Mucosa of gallbladder (tissue), 1 donor: ENCODE results near the gene PRRX2. TPM values are rescaled to one million over a fixed set of nuclear protein-coding genes. Genes with fewer than 3 reads are reported as not detected.

Experiments
- DNase-seq: peaks from one replicate; pipeline ENCODE4 v3.0.0-alpha.2; 2020; ENCODE audit warnings: low spot score
- total RNA-seq: library from RNA; stranded (reverse); gene quantifications from one replicate; pipeline ENCODE4 v1.2.1, GENCODE V29; 2021
- donor health status: DM: no; HTN: no; CAD: no.

Gene PRRX2
- total RNA-seq, 1 donor from 2014 or later: 1.5 TPM

DNA sequence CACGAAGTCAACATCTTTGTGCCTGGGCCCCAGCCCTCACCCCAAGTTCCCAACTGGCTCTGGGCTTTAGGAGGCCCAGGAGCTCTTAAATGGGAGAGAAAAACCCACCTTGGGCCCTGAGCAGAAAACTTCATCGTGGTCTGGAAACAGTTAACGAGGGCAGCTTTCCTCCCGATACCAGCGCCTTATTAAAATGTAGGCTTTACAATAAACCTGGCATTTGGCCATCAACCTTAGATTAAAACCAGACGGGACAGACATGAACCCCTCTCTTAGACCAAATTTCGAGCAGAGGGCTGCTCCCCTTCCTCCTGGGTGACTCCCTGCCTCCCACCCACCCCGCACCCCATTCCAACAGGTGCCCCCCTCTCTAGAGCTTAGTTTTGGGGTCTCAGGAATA is 39.4 kb downstream of the PRRX2 start:
- DNase-seq: no peak

DNA sequence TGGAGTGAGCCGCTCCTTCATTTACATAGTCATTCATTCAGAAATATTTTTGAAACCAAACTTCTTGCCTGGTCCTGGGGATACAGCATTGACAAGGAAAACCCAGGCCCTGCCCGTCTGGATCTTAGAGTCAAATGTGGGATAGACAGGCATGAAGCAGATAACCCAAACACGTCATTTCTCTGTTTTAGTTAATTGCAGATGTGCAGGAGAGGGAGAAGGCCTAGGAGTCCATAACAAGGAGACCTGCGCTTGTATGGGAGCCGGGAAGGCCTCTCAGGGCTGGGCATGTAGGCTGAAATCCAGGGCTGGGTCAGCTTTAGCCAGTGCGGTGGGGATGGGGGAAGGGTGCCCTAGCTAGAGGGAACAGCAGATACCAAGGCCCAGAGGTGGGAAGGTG is 43.3 kb downstream of the PRRX2 start:
- no peak for DNase-seq

GRCh38 chr9:129709438-129710168 is 44.2 kb downstream of the PRRX2 start:
- DNase-seq: no peak

DNA sequence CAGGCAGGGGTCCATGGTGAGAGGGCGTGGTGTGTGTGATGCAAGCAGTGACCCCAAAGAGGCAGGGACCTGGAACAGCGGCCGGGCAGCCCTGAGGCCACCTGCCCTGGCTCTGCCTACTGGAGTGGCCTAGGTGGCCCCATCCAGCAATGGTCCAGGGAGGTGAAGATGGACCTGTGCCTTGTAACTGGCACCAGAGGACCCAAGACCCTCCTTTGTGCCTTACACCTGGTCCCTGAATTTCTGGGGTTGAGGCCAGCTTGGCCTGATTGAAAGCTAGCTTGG is 44.7 kb downstream of the PRRX2 start:
- DNase-seq: no peak

- no peak for DNase-seq
These were observed 47.4 kb downstream of the PRRX2 start for GRCh38 chr9:129712634-129713401.

DNA sequence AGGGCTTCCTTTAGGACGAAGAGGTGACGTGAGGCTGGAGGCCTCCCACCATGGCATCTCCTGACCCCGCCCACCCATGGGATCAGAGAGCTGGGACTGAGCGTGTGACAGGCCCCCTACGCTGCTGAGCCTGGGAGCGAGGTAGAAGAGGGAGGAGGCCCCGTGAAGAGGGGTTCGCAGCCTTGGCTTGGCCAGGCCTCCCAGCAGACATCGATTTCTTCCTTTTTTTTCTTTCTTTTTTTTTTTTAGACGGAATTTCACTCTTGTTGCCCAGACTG is 47.9 kb downstream of the PRRX2 start:
- no peak for DNase-seq

- DNase-seq: no peak
These were observed 49.1 kb downstream of the PRRX2 start for GRCh38 chr9:129714511-129715061.

DNA sequence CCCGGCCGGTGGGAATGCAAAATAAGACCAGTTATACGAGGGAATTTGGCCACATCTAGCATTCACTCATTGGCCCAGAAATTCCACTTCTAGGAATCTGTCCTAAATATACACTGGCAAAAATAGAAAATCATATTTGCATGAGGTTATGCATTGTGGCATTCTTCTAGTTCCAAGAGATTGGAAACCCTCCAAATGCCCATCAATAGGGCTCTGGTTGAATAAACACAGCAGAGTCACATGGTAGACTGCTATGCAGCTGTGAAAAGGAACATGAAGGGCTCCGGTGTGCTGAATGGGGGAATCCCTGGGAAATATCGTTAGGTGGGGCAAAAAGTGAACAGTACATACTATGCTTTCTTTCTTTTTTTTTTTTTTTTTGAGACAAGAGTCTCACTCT is 50.6 kb downstream of the PRRX2 start:
- no peak for DNase-seq

DNA sequence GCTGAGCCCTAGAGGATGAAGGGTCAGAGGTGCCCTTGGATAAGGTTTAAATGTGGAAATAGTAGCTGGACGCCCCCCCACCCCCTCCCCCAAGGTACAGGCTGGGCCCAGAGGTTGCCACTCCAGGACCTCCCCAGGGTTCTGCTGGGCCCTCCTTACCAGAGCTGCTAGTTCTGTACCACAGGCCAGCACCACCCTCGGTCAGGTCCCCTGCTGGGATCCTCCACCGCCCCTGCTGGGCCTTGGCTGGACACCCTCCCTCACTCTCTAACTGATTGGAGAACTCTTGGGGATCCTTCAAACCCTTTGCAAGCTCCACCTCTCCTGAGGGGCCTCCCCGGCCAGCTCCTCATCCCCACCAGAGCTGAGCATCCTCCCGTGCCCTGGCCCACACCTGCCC is 52.5 kb downstream of the PRRX2 start:
- no peak for DNase-seq

- DNase-seq: no peak
These were observed 53.2 kb downstream of the PRRX2 start for GRCh38 chr9:129718647-129719046.

DNA sequence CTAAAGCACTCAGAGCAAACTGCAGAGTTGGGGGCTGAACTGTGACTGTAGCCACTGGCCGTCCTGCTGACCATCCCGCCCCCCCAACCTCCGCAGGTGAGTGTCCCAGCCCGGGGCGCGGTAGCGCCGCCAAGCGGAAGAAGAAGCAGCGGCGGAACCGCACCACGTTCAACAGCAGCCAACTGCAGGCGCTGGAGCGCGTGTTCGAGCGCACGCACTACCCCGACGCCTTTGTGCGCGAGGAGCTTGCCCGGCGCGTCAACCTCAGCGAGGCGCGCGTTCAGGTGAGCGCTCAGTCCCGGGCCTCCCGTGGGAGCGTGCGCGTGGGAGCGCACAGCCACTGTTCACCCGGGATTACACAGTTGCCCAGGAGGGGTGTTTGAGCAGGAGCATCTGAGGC is 53.7 kb downstream of the PRRX2 start:
- no peak for DNase-seq

DNA sequence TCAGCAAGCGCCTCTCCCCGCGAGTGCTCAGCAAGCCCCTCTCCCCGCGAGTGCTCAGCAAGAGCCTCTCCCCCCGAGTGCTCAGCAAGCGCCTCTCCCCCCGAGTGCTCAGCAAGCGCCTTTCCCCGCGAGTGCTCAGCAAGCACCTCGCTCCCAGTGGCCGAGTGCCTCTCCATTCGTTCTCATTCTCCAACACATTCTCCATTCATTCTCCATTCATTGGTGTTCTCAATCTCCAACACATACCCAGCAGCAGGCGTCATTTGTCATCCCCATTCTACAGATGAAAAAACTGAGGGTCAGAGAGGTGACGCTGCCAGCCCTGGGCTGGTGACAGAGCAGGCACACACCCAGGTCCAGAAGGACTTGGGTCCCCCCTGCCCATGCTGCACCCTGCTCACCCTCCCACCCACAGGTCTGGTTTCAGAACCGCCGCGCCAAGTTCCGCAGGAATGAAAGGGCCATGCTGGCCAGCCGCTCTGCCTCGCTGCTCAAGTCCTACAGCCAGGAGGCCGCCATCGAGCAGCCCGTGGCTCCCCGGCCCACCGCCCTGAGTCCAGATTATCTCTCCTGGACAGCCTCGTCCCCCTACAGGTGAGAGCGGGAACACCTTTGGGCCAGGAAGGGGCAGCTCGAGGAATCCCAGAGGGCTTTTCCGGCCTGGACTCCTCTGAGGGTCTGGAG is 54.9 kb downstream of the PRRX2 start:
- no peak for DNase-seq

- no peak for DNase-seq
These were observed 55.6 kb downstream of the PRRX2 start for GRCh38 chr9:129720865-129721545.

DNA sequence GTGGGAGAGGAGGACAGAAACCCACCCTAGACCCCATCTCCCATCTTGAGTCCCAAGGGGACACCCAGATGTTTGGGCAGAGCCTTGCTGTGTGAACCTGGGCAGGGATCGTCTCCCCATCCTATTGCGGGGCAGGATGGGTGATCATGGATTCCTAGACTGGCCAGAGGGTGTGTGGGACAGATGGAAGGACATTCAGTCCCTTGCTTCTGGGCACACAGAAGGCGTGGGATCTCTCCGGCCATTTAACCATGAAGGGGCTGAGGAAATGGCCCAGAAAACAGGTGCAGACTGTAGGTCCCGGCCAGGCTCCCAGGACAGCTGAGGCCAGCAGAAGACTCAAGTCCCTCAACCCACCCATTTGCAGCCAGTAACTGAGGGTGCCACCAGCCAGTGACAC is 57.5 kb downstream of the PRRX2 start:
- DNase-seq: no peak

- no peak for DNase-seq
These were observed 59.2 kb downstream of the PRRX2 start for GRCh38 chr9:129724456-129725190.

DNA sequence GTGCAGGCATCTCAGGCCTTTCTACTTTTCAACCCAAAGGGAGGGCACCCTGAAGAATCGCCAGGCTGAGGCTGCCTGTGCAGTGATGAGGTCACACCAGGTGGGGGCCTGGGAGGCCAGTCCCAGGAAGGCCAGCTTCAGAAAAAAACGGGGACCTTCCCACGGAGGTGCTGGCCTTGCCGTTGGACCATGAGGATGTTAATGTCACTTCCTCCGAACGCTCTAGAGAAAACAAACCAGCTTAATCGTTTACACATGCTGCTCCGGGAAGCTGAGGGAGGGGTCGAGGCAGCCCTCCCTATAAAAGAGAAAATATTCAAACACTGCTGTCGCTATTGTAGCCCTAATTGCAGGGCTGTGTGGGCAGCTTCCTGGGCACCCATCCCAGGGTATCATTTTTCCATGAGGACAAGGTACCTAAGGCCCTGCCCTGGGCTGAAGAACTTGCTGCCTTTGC is 60.4 kb downstream of the PRRX2 start:
- no peak for DNase-seq

GRCh38 chr9:129726322-129727160 is 61.1 kb downstream of the PRRX2 start:
- DNase-seq: peak; percentile 60

GRCh38 chr9:129728744-129729143 is 63.3 kb downstream of the PRRX2 start:
- no peak for DNase-seq

DNA sequence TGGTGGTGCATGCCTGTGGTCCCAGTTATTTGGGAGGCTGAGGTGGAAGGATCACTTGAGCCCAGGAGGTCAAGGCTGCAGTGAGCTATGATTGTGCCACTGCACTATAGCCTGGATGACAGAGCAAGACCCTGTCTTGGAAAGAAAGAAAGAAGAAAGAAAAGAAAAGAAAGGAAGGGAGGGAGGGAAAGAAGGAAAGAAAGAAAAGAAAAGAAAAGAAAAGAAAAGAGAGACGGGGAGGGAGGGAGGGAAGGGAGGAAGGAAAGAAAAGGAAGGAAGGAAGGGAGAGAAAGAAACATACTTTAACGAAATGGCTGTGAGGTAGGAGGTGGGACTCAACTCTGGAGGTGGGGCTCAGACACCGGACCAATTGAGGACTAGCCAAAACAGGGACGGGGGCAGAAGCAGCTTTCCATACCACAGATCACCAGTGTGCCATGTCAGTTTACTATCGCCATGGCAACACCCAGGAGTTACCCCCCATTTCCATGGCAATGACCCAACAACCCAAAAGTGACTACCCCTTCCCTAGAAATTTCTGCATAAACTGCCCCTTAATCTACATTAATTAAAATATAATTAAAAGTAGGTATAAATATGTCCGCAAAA is 66.1 kb downstream of the PRRX2 start:
- no peak for DNase-seq

- DNase-seq: no peak
These were observed 66.7 kb downstream of the PRRX2 start for GRCh38 chr9:129732100-129732499.
